ACC112 (cell line): Measurements from ENCODE around the gene DAPL1.

Experiments
- H2AFZ ChIP-seq: fragments of 200-600 bp; sonication (generic); one replicate; pipeline ENCODE4 v1.6.0; 2017; ENCODE audit warnings: antibody characterized with exemption, low read length; ENCODE audit not compliant: unreplicated experiment
- H3K27ac ChIP-seq: fragments of 200-600 bp; sonication (generic); 2 replicates; pipeline ENCODE4 v1.5.1; 2014; ENCODE audit warnings: low read depth, mild to moderate bottlenecking, antibody characterized with exemption, low read length, moderate library complexity
- H3K27me3 ChIP-seq: fragments of 200-600 bp; sonication (generic); 2 replicates; pipeline ENCODE4 v1.6.1; 2014; ENCODE audit warnings: mild to moderate bottlenecking, antibody characterized with exemption, low read length, moderate library complexity, mixed read lengths; ENCODE audit not compliant: insufficient read depth
- H3K36me3 ChIP-seq: fragments of 200-600 bp; sonication (generic); 2 replicates; pipeline ENCODE4 v1.6.1; 2016; ENCODE audit warnings: mild to moderate bottlenecking, antibody characterized with exemption, low read length, moderate library complexity, mixed read lengths; ENCODE audit not compliant: insufficient read depth
- H3K4me1 ChIP-seq: fragments of 200-600 bp; sonication (generic); one replicate; pipeline ENCODE4 v1.6.1; 2016; ENCODE audit warnings: low read length, mixed read lengths; ENCODE audit not compliant: insufficient read depth, unreplicated experiment, control insufficient read depth
- H3K4me3 ChIP-seq: fragments of 200-600 bp; sonication (generic); 2 replicates; pipeline ENCODE4 v1.5.1; 2014; ENCODE audit warnings: mild to moderate bottlenecking, low read depth, low read length
- H3K79me2 ChIP-seq: fragments of 200-600 bp; sonication (generic); one replicate; pipeline ENCODE4 v1.6.0; 2016; ENCODE audit warnings: low read length; ENCODE audit not compliant: control insufficient read depth, unreplicated experiment, insufficient read depth

The DAPL1 gene

DNA sequence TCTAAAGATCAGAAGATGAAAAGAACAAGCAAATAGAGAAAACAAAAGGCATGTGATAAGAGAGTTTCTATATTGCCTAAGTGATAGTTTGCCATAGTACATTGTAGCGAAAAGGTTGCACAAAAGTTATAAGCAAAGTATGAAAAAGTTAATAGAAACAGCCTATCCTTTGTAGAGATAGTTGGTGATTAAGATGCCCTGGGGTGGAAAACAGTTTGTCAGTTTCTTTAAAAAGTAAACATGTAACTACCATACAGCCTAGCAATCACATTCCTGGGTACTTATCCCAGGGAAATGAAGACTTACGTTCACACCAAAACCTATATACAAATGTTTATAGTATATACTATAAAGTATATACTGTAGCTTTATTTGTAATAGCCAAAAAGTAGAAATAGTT is 16.9 kb upstream of the DAPL1 start:
- Histone ChIP-seq H3K4me1 (peaks cover 13% of the 10 kb centered on the region), H3K36me3 (no peaks in the 10 kb centered on the region), H2AFZ (no peak overlapping the region), H3K4me3 (no peak overlapping the region), H3K79me2 (no peaks in the 10 kb centered on the region), H3K27me3 (no peaks in the 10 kb centered on the region), H3K27ac (no peak overlapping the region)

DNA sequence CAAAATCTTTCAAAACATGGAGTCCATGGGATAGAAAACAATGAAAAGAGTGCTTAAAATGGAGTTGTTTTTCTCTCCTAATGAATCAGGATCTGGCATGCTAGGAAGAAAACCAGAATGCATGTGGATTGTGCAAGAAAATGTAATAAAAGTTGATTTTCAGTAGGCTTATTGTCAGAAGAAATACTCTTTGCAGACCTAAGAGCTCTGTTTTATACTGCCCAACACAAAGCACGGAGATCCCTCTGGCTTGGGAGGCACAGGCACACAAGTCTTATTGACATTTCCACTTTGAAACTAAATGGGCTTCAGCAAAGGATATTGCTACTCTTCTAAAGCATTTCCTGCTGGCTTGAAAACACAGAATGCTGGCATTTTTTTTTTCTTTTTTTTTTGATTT is 15.5 kb upstream of the DAPL1 start:
- no peaks in the 10 kb centered on the region for H3K36me3 ChIP-seq
- H3K4me1 ChIP-seq, result peaks cover 13% of the 10 kb centered on the region
- H3K4me3 ChIP-seq, result no peak overlapping the region
- H3K27me3 ChIP-seq, result no peaks in the 10 kb centered on the region
- no peak overlapping the region for H3K27ac ChIP-seq
- no peak overlapping the region for H2AFZ ChIP-seq
- no peaks in the 10 kb centered on the region for H3K79me2 ChIP-seq

DNA sequence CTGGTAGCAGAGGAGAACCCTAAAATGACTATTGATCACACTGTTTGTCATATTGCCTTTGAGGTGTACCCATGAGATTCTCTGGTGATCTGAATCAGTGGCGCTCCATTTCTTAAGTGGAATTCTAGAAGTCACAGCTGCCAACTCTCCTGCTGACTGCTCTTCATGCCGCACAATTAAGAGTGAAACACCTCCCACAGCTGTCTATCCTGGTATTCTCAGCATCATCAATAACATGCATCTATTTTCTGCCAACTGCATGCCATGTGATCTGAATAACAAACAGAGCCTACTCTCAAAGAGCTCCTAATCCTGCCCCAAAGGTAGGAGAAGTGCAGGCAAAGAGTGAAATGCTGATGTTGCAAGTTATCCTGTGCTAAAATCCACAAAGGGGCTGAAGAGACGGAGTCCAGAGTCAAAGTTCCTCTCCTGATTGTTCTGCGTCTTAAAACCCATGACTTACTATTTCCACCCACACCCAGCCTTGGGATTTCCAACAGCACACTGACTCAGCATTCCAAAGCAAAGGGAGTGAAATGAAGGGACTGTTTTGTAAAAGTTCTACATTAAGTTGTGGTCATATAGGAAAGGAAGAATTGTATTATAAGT is 13.7 kb upstream of the DAPL1 start:
- H3K27ac ChIP-seq, result peak overlapping the region; percentile 49
- no peaks in the 10 kb centered on the region for H3K79me2 ChIP-seq
- H3K36me3 ChIP-seq, result no peaks in the 10 kb centered on the region
- no peaks in the 10 kb centered on the region for H3K27me3 ChIP-seq
- no peak overlapping the region for H2AFZ ChIP-seq
- peaks cover 13% of the 10 kb centered on the region for H3K4me1 ChIP-seq
- H3K4me3 ChIP-seq, result no peak overlapping the region

DNA sequence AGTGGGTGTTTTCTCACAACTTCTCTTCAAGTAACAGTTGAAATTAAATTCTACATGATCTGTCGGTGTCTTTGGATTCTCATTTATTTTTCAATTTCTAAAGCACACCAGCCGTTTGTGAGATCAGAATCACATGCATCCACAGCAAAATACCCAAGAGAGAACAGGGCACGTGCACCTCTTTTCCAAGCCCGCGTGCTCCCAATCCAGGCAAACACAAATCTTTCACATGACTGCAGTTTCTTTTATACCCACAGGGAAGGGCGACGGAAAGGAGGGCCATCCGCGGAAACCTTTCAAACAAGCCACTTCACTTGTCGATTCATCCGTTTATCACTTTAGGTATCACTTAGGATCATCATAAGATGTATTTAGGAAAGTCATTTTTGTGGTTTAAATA is 13.0 kb upstream of the DAPL1 start:
- Histone ChIP-seq H3K27me3 (no peaks in the 10 kb centered on the region), H2AFZ (peak overlapping the region; percentile 19), H3K79me2 (no peaks in the 10 kb centered on the region), H3K4me3 (no peak overlapping the region), H3K4me1 (peaks cover 13% of the 10 kb centered on the region), H3K27ac (peak overlapping the region; percentile 49), H3K36me3 (no peaks in the 10 kb centered on the region)

DNA sequence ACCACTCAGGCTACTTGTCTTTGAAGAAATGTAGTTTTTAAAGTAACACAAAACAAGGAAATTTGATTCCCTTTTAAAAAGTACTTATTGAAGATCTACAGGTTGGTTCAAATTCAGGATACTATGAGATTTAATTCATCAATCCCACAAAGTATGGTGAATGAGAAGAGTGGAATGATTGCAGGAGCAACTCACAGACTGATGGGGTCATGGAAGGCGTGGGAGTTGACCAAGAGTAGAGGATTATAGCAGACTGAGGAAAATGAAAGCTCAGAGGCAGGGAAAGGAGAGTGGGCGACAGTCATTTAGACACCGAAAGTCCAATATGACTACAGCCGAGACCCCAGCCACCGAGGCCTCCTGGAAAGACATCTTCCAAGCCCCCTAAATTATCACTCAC is 12.5 kb upstream of the DAPL1 start:
- H3K79me2 ChIP-seq, result no peaks in the 10 kb centered on the region
- H3K4me3 ChIP-seq, result no peak overlapping the region
- H3K4me1 ChIP-seq, result peaks cover 13% of the 10 kb centered on the region
- H3K36me3 ChIP-seq, result no peaks in the 10 kb centered on the region
- peak overlapping the region; percentile 19 for H2AFZ ChIP-seq
- H3K27me3 ChIP-seq, result no peaks in the 10 kb centered on the region
- H3K27ac ChIP-seq, result peak overlapping the region; percentile 49; the same call in 1 of the 2 replicates

DNA sequence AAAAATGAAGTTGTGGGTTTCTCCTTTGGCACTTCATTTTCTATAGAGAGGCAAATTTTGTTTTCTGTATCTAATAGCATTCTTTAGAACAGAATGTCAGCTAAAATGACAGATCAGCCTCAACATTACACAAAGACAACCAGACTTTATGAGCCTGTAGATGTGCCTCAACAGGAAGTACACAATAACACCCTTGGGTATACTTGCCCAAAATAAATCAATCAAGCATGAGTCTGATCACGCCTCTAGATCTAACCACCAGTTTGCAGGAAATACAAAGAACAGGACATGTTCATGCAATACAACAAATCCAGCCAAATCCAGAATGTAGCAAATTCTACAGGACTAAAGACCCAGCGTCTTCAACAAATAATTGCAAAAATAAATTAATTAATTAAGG is 11.2 kb upstream of the DAPL1 start:
- Histone ChIP-seq H3K4me3 (no peak overlapping the region), H3K79me2 (no peaks in the 10 kb centered on the region), H3K27me3 (no peaks in the 10 kb centered on the region), H3K4me1 (peaks cover 13% of the 10 kb centered on the region), H3K36me3 (no peaks in the 10 kb centered on the region), H3K27ac (no peak overlapping the region), H2AFZ (no peak overlapping the region)

DNA sequence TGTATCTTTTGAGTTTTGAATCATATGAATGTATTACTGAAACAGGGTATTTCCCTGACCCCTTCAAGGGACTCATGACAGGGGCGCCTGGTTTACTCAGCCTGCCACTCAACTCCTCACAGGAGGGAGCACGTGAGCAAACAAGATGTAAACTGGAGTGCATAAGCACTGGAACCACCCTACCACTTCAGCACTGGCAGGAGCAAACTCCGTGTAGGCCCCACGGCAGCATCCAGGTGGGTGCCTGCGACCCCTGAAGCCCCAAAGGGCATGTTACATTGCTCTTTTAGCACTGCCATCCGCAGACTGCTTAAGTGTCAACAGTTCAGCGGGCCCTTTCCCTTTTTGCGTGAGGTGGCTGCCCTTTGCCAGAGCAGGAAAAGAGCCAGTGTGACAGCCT is 8.2 kb upstream of the DAPL1 start:
- Histone ChIP-seq H3K79me2 (no peaks in the 10 kb centered on the region), H3K4me3 (no peak overlapping the region), H3K36me3 (no peaks in the 10 kb centered on the region), H3K27me3 (no peaks in the 10 kb centered on the region), H2AFZ (no peak overlapping the region), H3K27ac (no peak overlapping the region), H3K4me1 (peaks cover 5% of the 10 kb centered on the region)

DNA sequence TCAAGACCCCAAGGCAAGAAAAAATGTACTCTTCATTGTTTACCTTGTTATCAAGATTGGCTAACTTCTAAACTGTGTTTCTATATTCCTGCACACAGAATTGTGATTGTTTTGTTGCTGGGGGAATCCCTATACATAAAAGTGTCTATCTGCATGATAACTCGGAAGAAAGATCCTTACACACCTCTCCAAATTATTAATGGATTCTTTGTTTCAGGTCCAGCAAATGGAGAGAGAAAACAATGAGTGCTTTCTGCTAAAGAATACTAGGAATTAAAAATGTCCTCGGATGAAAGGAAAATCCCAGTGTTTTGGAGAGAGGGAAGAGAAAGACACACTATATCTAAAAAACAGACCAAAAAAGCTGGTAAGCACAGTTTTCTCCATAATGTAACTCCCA is 6.2 kb upstream of the DAPL1 start:
- Histone ChIP-seq H3K36me3 (no peaks in the 10 kb centered on the region), H3K27me3 (no peaks in the 10 kb centered on the region), H3K79me2 (no peaks in the 10 kb centered on the region), H3K4me3 (no peak overlapping the region), H2AFZ (no peak overlapping the region), H3K4me1 (no peaks in the 10 kb centered on the region), H3K27ac (no peak overlapping the region)

DNA sequence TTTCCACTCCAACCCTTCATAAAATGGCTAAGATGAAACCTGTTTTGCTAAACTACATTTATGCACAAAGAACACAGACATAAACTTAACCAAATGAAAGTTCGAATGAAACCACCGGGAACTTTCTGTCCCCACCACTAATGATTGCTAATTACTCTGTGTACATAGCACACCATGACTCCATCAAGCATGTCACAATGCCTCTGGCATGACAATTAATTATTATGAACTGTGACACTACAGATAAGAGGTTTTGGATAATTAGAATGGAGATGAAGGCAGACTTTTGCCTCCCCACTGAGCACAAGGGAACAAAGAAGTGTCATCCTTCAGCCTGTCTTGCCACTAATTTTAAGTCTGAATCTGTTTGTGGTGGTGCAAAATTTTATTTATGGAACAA is 1.5 kb downstream of the DAPL1 start:
- Histone ChIP-seq H3K79me2 (no peaks in the 10 kb centered on the region), H3K36me3 (no peaks in the 10 kb centered on the region), H3K4me1 (peaks cover 5% of the 10 kb centered on the region), H3K27me3 (peaks cover 20% of the 10 kb centered on the region), H3K4me3 (no peak overlapping the region), H3K27ac (no peak overlapping the region), H2AFZ (no peak overlapping the region)

DNA sequence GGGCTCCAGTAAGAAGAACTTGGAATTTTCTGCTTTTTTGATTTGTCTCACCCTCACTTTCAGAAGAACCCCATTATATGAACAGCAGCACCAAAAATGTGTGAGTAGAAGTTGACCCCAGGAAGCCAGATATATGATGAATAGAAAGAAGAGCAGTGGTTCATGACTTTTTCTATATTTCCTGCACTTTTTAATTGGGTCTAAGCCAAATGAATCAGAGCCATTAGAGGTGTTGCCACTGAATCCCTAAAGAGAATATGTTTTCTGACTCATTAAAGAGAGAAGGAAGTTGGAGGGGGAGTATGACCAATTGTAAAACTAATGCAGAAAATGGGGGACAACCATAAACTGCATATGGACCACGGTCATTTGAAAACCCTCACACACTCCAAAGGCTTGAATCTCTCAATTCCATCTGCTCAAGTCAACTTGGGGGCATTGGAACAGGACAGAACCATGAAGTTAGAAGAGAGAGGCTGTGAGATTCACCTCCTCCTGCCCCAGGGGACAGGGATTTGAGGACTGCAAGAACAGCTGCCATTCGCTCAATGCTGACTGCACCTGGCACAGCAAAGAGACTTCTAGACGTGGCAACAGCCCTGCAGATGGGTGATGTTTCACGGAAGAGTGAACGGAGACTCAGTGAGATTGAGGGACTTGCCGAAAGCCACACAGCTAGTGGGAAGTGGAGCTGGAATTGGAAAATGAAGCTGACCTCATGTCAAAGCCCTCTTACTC is 3.0 kb downstream of the DAPL1 start:
- H3K4me1 ChIP-seq, result peaks cover 5% of the 10 kb centered on the region
- H3K27ac ChIP-seq, result no peak overlapping the region
- no peak overlapping the region for H2AFZ ChIP-seq
- H3K27me3 ChIP-seq, result peaks cover 26% of the 10 kb centered on the region
- no peak overlapping the region for H3K4me3 ChIP-seq
- H3K36me3 ChIP-seq, result no peaks in the 10 kb centered on the region
- no peaks in the 10 kb centered on the region for H3K79me2 ChIP-seq

DNA sequence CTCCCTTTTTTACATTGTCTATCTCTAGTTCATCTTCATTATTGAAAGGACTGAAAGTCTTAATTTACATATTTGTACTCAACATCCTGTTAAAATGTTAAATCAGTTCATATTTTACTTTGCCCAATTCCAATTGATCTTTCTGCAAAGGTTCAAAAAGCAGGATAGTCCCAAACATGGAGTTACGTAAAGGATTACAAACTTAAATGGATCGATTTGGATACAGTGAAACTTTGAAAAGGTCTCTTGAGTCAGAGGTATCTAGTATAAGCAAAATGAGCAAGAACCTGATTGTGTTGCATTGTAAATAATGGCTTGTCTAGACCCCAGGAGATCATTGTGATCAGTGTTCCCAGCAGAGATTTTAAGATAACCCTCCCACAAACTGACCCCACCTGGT is 4.1 kb downstream of the DAPL1 start:
- no peak overlapping the region for H2AFZ ChIP-seq
- no peaks in the 10 kb centered on the region for H3K79me2 ChIP-seq
- no peaks in the 10 kb centered on the region for H3K36me3 ChIP-seq
- no peak overlapping the region for H3K27ac ChIP-seq
- peaks cover 5% of the 10 kb centered on the region for H3K4me1 ChIP-seq
- H3K4me3 ChIP-seq, result no peak overlapping the region
- H3K27me3 ChIP-seq, result peaks cover 26% of the 10 kb centered on the region
